NCI-H2081 (cell line): Measurements from ENCODE around the gene ADGRL3.

Experiments
- DNase-seq, 2 experiments: peaks; one replicate each; lab custom pipeline; 2025; lab: John Stamatoyannopoulos, UW

Gene ADGRL3

DNA sequence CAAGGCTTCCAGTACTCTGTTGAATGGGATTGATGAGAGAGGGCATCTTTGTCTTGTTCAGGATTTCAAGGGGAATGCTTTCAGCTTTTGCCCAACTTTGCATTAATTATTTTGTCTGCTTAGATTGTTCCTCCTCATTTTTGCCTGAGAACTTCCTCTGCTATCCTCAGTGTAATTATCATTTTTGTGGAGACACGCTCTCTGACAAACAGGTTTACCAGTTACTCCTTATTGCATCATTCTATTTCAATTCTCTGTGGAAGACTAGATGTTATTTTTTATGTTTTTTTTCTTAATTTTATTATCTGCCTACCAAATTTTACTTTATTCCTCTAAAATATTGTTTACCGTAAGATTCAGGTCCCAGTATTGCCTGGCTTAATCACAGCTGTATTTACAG, 349.2 kb downstream of the ADGRL3 start:
- no peak for DNase-seq

DNA sequence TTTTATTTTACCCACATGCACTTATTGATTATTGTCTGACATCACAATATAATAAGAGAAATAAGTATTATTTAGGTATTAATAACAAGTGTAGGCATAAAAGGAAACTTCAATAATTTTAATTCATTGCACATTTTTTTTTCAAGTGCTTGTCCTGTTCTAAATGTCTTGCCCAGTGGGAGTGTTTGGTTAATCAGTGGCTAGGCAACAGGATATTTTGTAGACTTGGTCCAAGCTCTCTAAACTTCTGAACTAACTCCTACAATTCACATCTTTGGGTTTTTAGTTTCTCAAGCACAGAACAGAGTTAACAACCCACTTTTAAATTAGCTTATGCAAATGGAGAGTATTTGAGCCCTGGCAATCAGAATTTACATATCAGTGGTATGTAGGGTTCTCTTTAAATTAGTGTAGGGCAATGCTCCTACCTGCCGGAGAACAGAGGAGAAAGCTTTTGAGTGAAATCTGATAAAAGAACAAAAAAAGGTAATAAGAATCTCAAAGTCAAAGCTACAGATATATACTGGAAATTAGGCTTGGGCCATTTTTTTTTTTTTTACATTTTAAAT, 353.5 kb downstream of the ADGRL3 start:
- DNase-seq: no peak

DNA sequence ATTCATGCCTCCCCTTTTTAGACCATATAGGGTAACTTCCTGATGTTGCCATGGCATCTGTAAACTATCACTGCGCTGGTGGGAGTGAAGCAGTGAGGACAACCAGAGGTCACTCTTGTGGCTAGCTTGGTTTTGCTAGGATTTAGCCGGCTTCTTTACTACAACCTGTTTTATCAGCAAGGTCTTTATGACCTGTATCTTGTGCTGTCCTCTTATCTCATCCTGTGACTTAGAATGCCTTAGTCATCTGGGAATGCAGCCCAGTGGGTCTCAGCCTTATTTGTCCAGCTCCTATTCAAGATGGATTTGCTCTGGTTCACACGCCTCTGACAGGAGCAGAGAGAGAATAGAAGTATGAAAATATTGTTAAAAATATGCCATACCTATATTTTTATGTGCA, 355.7 kb downstream of the ADGRL3 start:
- no peak for DNase-seq

DNA sequence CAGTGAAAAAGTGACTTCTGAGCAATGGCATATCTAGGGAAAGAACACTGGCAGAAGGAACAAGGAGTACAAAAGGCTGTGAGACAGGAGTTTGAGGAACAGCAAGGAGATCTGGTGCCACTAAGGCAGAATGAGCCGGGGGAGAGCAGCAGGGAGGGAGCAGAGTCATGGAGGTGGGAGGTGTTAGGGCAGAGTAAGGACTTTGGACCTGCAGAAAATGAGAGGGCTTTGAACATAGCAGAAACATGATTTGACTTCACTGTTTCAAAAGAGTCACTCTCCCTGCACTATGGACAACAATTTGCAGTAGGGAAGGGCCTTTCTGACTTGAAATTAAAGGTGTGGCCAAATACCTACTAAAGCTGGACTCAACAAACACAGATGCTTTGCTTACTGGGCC, 356.2 kb downstream of the ADGRL3 start:
- DNase-seq: no peak

DNA sequence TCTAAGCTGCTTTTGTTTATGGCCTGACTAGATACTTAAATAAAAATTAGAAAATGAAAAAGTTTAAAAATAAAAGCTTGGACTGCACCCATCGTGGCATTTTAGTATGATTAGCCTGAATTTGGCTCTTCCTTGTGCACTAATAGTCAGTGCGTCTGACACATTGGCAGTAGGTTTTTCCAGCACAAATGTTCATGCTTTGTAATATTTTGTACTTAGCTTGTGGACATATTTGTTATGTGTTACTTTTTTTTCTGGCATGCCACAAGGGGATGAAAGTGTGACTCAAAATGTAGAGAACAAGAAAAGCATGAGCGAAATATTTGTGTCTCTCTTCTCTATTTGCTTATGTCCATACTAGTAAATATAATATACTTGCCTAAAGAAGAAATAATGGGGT, 359.3 kb downstream of the ADGRL3 start:
- DNase-seq: no peak

DNA sequence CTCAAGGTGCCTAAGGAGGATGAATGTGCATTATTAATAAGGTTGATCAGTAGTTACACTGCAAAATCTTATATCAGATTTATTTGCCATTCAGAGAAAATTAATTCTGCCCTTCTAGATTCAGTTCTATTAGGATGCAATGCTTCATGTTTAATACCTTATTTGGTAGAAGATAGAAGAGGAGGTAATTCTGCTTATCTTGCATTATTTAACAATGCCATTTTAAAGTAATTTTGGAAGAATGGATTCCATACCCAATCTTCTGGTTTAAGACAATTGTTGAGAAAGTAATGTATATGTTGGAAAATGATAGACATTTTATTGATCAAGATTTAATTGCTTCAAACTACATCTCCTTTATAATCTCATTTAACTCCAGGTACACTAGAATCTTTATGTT, 360.9 kb downstream of the ADGRL3 start:
- DNase-seq: no peak

DNA sequence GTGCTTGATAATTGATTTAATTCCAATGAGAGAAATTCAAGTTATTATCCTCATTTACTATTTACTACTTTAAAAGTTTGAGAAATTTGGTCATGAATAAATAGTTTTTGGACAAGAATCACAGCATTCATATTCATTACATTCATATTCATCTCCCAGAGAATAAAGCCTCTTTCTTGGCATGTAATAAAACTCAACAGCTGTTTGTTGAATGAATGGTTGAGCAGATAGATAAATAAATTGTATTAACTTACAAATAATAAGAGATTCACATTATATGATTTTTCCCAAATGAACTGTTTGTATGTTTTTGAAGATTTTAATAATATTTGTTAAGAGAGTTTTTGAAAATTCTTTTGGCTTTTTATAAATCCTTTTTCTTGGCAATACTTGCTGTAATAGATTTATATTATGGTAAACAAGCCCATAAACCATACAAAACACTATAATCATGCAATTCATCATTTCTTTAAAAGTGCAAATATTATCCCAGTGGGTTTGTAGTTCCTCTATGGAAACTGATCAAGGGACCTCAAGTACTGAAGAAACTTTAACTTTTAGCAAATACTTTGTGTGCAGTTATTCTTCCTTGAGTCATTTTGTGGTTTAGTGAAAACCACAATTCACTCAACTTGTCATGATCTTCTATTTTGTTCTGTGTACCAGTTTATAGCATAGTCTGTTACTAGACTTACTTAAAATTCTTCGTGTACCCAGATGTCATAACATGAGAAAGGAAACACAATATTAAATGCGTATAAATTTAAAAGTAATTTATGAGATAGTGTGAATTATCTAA, 371.8 kb downstream of the ADGRL3 start:
- DNase-seq: no peak

DNA sequence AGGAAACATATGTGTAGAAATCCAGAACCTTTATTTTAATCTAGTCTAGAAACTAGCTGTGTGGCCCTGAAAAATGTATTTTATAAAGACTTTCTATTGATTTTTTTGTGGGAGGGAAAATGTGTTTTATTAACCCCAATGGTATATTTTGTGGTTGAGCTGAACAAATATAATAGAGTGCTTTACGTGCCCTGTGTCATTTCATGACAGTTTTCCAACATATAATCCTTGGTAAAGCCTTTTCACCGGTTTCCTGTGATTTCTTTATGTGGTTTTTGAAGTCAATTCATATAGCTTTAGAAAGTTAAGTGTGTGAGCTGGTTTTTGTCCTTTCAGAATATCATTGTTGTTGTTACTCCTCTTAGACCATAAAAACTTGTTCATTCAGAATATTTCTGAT, 375.7 kb downstream of the ADGRL3 start:
- no peak for DNase-seq

DNA sequence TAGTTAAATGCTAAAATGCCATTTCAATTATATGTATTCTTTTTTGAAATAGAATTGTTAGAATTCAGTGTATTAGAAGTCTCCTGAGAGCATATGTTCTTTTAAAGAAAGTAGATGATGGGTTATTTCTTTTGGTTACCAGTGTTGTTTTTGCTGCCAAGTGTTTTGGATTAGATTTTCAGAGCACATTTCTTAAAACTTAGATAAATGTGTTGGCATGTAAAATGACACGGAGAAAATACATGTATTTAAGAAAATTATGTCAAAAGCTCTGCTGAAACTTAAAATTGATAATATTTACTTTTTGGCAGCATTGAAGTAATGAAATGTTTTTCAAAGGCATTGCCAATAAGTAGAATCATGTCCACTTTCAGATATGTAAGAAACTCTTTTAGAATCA, 379.7 kb downstream of the ADGRL3 start:
- DNase-seq: no peak

DNA sequence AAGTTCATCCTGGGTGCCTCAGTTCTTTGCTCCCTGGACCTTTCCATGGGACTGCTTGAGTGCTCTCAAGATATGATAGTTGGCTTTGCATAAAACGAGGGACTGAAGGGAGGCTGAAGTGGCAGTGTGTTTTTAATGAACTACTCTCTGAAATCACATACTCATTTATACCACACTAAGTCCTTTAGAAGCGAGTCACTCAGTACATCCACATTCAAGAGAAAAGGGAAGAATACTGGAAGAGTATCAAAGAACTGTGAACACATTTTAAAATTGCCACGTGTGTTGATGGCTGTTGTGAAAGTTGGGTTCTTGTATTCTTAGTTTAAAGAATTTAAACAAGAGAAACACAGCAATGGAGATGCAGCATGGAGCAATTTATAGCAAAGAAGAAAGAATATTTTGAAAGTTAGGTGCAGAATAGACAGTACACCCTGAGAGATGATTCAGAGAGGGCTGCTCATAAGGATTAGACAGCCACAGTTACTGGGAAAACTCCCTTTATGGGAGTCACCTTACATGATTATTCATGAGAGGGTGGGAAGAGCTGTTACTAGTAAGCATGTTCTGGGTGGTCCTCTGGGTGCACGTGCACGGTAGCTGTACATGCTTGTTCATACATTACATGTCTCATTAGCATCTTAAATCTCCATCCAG, 380.7 kb downstream of the ADGRL3 start:
- no peak for DNase-seq

DNA sequence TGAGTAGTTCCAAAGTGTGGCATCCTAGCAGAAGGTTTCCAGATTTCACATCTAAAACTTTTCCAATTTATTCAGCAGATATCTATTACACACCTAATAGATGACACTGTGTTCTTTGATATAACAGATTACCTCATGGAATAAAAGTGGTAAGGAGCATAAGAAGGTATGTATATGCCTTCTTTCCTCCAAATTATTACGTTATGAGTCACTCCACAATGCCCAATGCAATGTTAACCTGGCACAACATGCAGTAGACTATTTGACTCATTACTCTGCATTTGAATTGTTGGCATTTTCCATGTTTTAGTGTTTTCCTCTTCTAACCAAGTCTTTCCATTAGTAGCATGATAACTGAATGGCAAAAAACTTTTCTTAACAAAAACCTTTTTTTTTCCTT, 383.6 kb downstream of the ADGRL3 start:
- no peak for DNase-seq

DNA sequence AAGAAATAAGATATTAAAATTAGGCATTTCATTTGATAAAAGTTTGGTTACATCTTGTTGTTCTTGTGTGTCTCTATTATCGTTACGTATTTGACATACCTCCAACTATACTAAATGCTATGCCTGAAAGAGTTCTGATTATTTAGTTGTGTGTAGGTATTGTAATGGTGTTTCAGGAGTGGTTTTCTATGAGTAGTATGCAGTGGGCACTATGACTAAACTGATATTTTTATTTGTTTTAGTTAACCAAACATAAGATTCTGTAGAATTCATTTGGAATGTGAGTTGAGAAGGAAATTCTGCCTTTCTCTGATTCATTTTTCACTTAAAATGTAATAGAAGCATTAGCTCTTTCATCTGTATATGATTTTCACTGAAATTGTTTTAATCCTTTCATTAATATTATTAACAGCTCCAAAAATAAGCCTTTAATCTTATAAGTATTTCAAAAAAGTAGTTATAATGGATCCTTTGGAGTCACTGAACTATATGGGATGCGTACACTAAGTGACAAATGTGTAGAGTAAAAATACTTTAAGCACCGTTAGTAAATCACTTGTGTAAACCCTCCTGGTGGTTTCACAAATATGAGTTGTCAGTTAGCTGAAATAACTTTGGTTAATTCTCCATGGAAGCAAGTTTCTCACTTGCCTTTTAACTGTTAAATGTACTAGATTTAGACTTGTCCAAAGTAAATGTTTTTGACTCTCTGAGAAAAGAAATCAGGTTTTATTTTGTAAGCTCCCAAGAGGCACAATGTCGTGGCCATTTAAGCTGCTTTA, 388.7 kb downstream of the ADGRL3 start:
- DNase-seq: no peak

DNA sequence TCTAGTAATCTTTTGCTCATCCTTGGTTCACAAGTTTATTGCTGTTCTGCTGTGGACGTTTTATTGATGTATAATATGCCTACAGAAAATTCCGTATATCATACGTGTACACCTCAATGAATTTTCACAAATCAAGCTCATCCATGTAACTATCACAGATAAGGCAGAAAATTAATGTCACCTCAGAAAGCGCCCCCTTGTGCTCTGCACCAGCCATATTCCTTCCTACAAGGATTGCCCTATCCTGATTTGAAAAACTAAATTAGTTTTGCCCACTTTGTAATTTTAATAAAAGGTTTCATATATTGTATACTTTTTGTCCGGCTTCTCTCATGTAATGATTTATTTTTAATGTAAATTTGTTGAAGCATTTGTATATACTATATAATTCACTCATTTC, 390.8 kb downstream of the ADGRL3 start:
- DNase-seq: no peak

DNA sequence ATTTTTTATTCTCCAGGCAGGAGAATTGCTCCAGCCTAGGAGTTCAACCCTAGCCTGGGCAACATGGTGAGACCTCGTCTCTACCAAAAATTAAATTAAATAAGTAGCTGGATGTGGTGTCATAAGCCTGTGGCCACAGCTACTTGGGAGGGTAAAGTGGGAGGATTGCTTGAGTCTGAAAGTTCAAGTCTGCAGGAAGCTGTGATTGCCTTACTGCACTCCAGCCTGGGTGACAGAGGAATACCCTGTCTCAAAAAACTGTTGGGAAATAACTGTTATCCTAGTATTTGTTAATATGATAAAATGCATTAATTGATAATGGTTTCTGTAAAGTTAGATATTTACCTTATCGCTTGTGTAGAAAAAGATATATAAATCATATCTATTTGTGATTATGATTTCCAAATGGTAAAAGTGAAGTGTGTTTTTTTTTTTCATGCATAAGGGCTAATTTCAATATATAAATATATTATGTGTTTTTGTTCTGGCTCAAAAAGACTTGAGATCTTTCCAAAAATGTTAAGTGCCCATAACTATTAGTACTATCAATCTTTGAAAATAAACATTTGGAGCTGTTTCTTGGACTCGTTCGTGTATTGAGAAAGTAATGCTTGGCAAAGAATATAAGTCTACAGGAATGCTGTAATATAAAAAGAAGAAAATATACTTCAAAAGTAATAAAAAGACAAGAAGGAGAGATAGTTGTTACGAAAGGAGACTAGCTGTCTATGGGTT, 396.6 kb downstream of the ADGRL3 start:
- DNase-seq: no peak

DNA sequence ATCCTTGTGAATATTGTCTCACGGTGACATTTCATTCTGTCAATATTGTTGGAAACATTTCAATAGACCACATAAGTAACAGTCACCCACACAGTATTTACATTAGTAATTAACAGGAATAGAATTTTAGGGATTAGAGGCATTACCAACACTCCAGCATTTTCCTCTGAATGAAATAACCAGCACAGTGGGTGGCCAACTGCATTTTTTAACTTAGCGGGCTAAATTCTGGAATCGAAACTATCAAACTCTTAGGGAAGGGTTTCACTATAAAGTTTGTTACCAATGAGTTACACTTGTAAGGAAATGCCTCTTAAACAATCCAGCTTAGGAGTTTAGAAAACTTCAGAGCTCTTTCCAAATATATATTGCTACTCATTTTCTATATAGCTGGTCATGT, 403.0 kb downstream of the ADGRL3 start:
- DNase-seq: no peak

DNA sequence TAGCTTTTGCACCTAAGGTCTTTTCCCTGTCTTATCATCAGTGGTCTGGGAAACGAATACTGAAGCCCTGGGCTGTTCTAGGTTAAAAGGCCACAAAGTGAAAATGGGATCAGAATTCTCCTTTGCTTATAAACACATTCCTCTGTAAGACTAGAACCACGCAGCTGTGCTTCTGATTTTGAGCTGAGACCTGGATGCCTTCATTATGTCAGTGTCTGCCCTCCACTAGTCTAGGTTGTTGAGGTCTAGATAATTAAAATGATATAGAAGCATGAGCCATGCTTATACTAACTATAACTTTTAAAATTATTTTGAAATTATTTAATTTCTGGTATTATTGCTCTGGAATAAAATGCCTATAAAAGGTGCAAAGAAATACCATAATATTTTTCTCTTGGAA, 403.9 kb downstream of the ADGRL3 start:
- DNase-seq: no peak

DNA sequence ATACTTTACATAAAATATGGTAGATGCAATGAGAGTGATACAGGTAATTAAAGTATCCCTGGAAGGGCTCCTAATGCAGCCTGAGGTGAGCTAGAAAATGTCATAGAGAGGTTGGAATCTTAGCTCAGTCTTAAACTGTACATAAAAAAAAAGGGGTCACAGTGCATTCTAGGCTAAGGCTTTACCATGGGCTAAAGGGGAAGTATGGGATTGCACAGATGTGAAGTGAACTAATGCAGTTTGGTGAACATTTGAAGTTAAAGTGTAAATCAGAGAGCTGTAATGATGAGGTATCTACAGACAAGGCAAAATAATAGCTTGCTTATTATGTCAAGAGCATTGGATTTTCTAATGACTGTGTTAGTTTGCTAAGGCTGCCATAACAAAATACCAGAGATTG, 405.9 kb downstream of the ADGRL3 start:
- DNase-seq: no peak

DNA sequence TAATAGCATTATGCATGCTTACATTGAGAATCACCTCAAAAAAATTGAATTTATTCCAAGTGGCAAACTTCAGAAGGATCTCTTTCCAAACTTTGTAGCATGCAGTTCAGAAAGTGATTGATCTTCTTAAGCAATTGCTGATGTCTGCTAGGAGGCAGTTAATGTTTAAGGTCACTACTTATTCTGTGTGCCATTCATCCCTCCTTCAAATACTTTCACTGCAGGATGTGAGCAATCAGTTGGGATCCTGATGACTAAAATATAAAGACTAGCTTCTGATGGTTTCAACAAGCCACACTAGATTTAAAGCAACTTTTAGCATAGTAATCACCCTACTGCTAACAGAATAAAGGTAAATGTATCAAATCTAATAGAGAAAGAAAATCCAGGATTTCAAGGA, 414.1 kb downstream of the ADGRL3 start:
- DNase-seq: no peak

DNA sequence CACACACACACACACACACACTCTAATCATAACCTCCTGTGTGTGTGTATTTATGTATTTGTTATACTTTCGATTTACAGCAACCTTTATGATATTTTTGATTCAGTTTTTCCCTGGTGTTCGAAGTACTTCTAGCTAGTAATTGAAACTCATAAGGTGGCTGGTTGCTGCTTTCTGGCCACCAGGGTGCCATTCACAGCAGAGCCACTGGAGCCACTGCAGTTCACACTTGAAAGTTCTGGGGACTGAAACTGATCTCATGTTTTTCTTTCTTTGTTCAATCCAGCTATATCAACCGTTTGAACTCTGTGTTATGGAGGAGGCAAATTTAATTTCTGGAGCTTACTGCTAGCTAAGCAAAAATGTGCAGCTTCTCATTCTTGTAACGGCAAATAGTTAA, 419.4 kb downstream of the ADGRL3 start:
- peak in 1 of 2 experiments; percentile 2 for DNase-seq

DNA sequence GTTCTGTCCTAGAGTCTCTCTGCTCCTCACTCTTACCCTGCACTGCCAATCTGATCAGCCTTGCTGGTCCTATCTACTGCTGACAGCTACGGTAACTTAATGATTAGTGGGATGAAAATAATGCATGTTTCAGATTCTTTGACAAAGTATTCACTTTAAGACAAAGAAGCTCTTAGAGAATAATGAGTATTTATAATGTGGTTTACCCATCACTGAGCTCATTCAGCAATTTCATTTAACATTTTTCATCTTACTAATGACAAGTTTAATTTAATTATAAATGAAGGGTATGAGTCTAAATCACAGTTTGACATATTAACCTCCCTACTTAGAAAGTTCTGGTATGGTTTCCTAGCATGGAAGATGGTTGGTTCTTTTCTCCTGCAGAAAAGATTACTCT, 428.2 kb downstream of the ADGRL3 start:
- DNase-seq: no peak

DNA sequence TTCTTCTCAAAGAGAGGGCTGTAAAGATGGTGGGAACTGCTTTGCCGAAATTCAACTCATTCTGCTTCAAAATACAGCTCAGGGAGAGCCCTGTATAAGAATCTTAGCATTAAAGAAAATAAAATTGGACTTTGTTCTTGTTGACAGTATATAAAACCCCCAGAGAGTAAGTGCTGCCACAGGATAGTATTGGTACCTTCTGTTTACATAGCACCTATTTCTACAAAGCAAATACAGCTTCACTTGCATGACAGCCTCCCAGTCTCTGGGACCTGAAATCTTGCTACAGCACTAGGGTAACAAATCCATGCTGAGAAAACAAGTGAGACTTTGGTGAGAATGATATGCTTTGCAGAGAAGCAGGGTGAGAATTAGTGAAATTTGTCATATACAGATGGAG, 428.6 kb downstream of the ADGRL3 start:
- peak in 1 of 2 experiments; percentile 2 for DNase-seq

DNA sequence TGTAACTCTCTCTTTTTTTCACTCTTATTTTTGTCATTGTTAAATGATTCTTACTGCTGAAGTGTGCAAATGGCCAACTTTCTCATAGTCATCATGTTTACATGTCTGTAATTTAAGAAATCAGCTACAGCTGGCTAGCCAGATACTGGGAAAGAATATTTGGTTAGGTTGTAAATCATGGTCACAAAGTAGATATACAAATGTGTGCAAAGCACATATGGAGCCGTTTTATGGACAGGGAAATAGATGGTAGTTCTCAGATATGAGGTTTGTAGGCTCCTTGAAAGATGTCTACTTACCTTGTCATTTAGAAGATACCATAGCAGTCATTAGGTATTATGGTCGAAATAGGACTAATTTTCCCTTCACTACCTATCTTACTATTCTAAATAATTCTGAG, 430.4 kb downstream of the ADGRL3 start:
- no peak for DNase-seq
